Anterior cingulate cortex (tissue), 58 donors: ENCODE data around the gene NOXO1.

Experiments used
- DNase-seq, 58 donors: peaks; one replicate each; lab custom pipeline; 2025; lab: John Stamatoyannopoulos, UW

Gene NOXO1

GRCh38 chr16:1982991-1983543, 1.8 kb upstream of the NOXO1 start:
- no peak for DNase-seq

- peak in 18 of 58 donors; percentile 6 to 63 (median 38) for DNase-seq
Observed at GRCh38 chr16:1982013-1982433, 754 bp upstream of the NOXO1 start.

GRCh38 chr16:1980770-1981087, 540 bp downstream of the NOXO1 start:
- no peak for DNase-seq

GRCh38 chr16:1980030-1980769, 1.1 kb downstream of the NOXO1 start:
- no peak for DNase-seq

- peak in 1 of 58 donors; percentile 18 for DNase-seq
Observed at GRCh38 chr16:1979271-1980029, 1.8 kb downstream of the NOXO1 start.

GRCh38 chr16:1978476-1979120, 2.7 kb downstream of the NOXO1 start:
- no peak for DNase-seq

- no peak for DNase-seq
Observed at GRCh38 chr16:1977875-1978268, 3.4 kb downstream of the NOXO1 start.

GRCh38 chr16:1976951-1977874, 4.1 kb downstream of the NOXO1 start:
- no peak for DNase-seq

- DNase-seq, result no peak
Observed at GRCh38 chr16:1976216-1976520, 5.1 kb downstream of the NOXO1 start.

GRCh38 chr16:1975432-1976215, 5.6 kb downstream of the NOXO1 start:
- no peak for DNase-seq

GRCh38 chr16:1974157-1975070, 6.9 kb downstream of the NOXO1 start:
- no peak for DNase-seq

- no peak for DNase-seq
Observed at GRCh38 chr16:1973461-1974156, 7.7 kb downstream of the NOXO1 start.

GRCh38 chr16:1972490-1972877, 8.8 kb downstream of the NOXO1 start:
- no peak for DNase-seq

GRCh38 chr16:1971796-1972489, 9.3 kb downstream of the NOXO1 start, which contains the start of gene TBL3:
TBL3 (plus strand) TSS chr16:1972053; CDS start chr16:1972165, 112 bp downstream.
- peak; percentile 75 to 97 (median 90) for DNase-seq

GRCh38 chr16:1968146-1968953, 12.9 kb downstream of the NOXO1 start:
- peak in 1 of 58 donors; percentile 29 for DNase-seq

- DNase-seq, result no peak
Observed at GRCh38 chr16:1966460-1966859, 14.8 kb downstream of the NOXO1 start, which contains the start of gene RNF151. RNF151 (plus strand) TSS chr16:1966856; CDS start chr16:1966882, 26 bp downstream.
